Mucosa of descending colon (tissue), 3 donors: ENCODE results near the gene JADE1. TPM values are rescaled to one million over a fixed set of nuclear protein-coding genes. Genes with fewer than 3 reads are reported as not detected.

Experiments used
- ATAC-seq: fragments of 200-7000 bp; cut with Tn5 transposase; one replicate; pipeline ENCODE4 v1.9.1; 2020; ENCODE audit warnings: mild to moderate bottlenecking, moderate library complexity
- DNase-seq, 3 donors: peaks; one replicate each; pipeline ENCODE4 v3.0.0-alpha.2; 2020
- H3K36me3 ChIP-seq: fragments of 200-600 bp; one replicate; pipeline ENCODE4 v1.8.0; 2021; ENCODE audit warnings: low read depth, mild to moderate bottlenecking
- H3K4me1 ChIP-seq: fragments of 200-600 bp; one replicate; pipeline ENCODE4 v1.8.0; 2021; ENCODE audit warnings: low read depth, mild to moderate bottlenecking
- H3K4me3 ChIP-seq: fragments of 200-600 bp; one replicate; pipeline ENCODE4 v1.8.0; 2021; ENCODE audit warnings: mild to moderate bottlenecking
- H3K9me3 ChIP-seq: fragments of 200-600 bp; one replicate; pipeline ENCODE4 v1.8.0; 2021; ENCODE audit warnings: mild to moderate bottlenecking
- intact Hi-C, 2 donors: fragments of 100-400 bp; cut with DNase I in 1 of 2; cut with micrococcal nuclease in 1 of 2; formaldehyde crosslinking; loops; one replicate each; pipeline versions ENCODE4 v1.11.0 to v1.11.1; 2022; cut with DNase I, micrococcal nuclease
- total RNA-seq, 3 donors: library from RNA; stranded (reverse); fragmentation: NEBNext Ultra II Directional in 2 of 3; extraction: Animal tissue kit (Norgen Biotek cat#: 25700) in 2 of 3; gene quantifications; one replicate each; pipeline versions ENCODE4 v1.2.1 to v1.2.4, GENCODE V29; 2021 to 2023
- TF ChIP-seq, protein P1 (sequence below): fragments of 200-600 bp; IDR thresholded peaks from one replicate; pipeline ENCODE4 v1.8.0; 2022; ENCODE audit warnings: antibody characterized with exemption, mild to moderate bottlenecking
- donor health status: DM: no; HTN: no; CAD: no; lungs with moderate emphysema.
- donor health status: DM: no; HTN: no; CAD: no.
- donor health status: DM: no; HTN: yes; CAD: no.

The JADE1 gene
- total RNA-seq, 3 donors from 2014 or later = 8.5 to 30.9 (median 10.8) TPM

DNA sequence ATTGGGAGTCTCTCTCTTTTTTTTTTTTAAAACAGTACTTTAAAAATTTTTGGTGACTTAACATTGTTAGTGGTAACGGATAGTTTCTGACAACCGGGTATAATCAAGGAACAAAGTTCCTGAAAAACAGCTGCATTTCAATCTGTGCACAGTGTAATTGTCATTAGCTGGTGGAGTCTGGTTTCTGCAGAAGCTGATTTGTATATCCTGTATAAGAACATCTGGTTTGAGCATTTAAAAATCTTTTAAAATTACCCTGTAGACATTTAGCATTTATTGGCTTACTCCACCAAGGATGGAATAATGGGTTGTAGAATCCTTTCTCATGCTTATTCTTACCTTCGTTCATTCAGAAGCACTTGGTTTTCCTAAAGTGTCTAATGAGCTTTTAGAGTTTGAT, 11.2 kb downstream of the JADE1 start:
- Histone ChIP-seq H3K9me3 (no peaks in the 10 kb centered on the region), H3K4me3 (no peak overlapping the region), H3K4me1 (no peaks in the 10 kb centered on the region), H3K36me3 (no peaks in the 10 kb centered on the region)
- TF ChIP-seq, protein P1, sequence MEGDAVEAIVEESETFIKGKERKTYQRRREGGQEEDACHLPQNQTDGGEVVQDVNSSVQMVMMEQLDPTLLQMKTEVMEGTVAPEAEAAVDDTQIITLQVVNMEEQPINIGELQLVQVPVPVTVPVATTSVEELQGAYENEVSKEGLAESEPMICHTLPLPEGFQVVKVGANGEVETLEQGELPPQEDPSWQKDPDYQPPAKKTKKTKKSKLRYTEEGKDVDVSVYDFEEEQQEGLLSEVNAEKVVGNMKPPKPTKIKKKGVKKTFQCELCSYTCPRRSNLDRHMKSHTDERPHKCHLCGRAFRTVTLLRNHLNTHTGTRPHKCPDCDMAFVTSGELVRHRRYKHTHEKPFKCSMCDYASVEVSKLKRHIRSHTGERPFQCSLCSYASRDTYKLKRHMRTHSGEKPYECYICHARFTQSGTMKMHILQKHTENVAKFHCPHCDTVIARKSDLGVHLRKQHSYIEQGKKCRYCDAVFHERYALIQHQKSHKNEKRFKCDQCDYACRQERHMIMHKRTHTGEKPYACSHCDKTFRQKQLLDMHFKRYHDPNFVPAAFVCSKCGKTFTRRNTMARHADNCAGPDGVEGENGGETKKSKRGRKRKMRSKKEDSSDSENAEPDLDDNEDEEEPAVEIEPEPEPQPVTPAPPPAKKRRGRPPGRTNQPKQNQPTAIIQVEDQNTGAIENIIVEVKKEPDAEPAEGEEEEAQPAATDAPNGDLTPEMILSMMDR = no peak
- intact Hi-C loops = no loop called here
- ATAC-seq = no peak
- no peak for DNase-seq

DNA sequence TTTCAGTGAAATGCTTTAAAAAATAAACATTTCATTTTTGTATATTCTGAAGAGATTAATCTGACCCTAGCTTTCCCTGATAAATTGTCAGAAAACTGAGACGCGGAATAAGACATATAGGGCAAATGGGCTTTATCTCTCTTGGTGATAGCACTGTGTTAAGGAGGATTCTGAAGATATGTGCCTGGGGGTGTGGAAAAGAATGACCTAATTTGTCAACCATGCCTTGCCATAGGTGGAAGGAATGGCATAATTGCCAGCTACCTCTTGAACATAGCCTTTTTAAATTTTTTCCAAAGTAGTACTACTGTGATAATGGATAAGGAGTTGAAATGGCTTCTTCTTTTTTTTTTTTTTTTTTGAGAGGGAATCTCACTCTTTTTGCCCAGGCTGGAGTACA, 11.7 kb downstream of the JADE1 start:
- no peaks in the 10 kb centered on the region for H3K4me1 ChIP-seq
- DNase-seq (no peak), ATAC-seq (no peak)
- TF ChIP-seq, protein P1 = no peak
- no peaks in the 10 kb centered on the region for H3K9me3 ChIP-seq
- no peak overlapping the region for H3K4me3 ChIP-seq
- H3K36me3 ChIP-seq = no peaks in the 10 kb centered on the region
- intact Hi-C loops = no loop called here

DNA sequence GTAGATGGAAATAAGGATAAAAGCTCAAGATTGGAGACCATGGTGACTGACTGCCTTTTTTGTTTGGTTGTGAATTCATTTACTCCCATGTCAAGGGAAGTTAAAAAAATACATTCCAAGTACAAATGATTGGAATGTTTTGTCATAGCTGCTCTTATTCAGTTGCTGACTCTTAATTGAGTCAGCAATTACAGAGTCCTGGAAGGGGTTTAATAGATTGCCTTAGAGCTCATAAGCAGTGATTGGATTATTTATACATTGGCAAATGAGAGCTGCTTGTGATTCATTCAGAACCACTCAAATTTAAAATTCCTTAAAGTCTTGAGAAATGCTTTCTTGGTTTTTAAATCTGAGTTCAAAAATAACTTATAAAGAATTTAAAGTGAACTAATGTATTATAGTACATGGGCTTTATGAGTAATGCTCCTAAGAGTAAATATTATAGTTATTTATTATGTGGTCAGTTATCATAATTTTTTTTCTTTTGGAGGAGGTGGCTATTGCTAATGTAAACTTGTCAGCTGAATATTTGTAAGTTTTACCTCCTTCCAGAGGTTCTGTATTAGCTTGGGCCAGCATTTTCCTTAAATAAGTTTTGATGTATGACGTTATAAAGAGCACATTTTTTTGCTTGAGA, 13.6 kb downstream of the JADE1 start:
- intact Hi-C loops = no loop called here
- no peaks in the 10 kb centered on the region for H3K9me3 ChIP-seq
- ATAC-seq (no peak), DNase-seq (no peak)
- TF ChIP-seq, protein P1 = no peak
- H3K4me3 ChIP-seq = no peak overlapping the region
- H3K36me3 ChIP-seq = no peaks in the 10 kb centered on the region
- no peaks in the 10 kb centered on the region for H3K4me1 ChIP-seq

DNA sequence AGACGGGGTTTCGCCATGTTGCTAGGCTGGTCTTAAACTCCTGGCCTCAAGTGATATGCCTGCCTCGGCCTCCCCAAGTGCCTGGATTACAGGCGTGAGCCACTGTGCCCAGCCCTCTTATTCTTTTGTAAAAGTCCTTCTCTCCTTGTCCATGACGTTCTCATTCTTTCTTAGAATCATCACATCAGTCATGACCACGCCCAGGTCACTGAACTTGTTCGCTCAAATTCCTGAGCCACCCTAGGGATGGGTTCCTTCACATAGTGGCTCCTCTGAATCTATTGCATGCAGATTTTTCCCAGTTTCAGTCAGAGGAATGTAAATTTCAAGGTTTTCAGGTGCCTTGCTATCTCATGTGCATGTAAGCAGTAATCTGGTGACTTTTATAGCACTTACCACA, 15.7 kb downstream of the JADE1 start:
- intact Hi-C loops = no loop called here
- Histone ChIP-seq H3K4me3 (no peak overlapping the region), H3K36me3 (no peaks in the 10 kb centered on the region), H3K4me1 (no peaks in the 10 kb centered on the region), H3K9me3 (no peaks in the 10 kb centered on the region)
- TF ChIP-seq, protein P1 = no peak
- peak; percentile 67 for ATAC-seq
- DNase-seq = peak in 1 of 3 donors; percentile 28

DNA sequence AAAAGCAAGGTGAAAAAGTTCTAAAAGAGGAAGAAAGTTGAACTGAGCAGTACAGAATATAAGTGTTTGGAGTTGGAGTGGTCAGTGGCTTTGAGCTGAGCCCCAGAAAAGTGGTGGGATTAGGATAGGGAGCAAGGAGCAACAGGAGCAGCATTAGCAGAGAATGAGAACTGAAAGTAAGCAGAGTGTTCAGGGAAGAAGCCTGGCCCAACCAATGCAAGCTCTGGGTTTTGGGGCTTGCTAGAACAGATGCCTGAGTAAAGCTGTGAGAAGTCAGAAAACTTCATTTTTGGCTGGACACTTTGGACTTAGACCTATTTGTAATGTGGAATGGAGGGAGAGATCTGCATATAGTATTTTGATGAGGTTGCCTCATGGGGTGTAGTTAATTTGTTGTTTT, 17.8 kb downstream of the JADE1 start:
- ATAC-seq = no peak

More for the DNA sequence above, 17.8 kb downstream of the JADE1 start:
- Histone ChIP-seq H3K4me3 (no peak overlapping the region), H3K36me3 (no peaks in the 10 kb centered on the region), H3K4me1 (peaks cover 18% of the 10 kb centered on the region), H3K9me3 (no peaks in the 10 kb centered on the region)
- intact Hi-C loops = no loop called here
- DNase-seq = no peak
- TF ChIP-seq, protein P1 = no peak
